Neural progenitor cell (in vitro differentiated cells): Measurements from ENCODE around the gene MAD1L1.

ENCODE experiments used
- EZH2 ChIP-seq: fragments of 200-600 bp; sonication (generic); IDR thresholded peaks from 2 replicates; pipeline ENCODE4 v1.6.1; 2017; ENCODE audit warnings: antibody characterized with exemption, mild to moderate bottlenecking, moderate library complexity
- EZH2phosphoT487 ChIP-seq: fragments of 200-600 bp; sonication (generic); IDR thresholded peaks from 2 replicates; pipeline ENCODE4 v1.6.1; 2017; ENCODE audit warnings: antibody characterized with exemption
- TF ChIP-seq, protein P1 (sequence below): fragments of 200-600 bp; sonication (generic); IDR thresholded peaks from 2 replicates; pipeline ENCODE4 v1.5.1; 2017; ENCODE audit warnings: antibody characterized with exemption, mild to moderate bottlenecking

DNA sequence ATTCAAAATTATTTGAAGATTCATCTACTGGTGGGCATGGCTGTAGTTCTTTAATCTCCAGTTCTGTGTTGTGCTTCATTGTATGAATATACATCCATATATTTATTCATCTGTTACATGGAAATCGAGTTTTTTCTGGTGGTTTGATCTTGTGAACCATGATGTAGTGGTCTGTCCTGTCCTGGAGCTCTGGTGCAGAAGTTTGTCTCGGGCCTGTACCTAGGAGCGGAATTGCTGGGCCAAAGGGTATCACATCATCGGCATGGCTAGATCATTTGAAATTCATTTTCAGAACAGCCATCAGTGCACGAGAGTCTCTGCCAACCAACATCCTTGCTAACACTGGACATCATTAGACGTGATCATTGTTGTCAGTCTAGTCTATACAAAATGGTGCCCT, 455.6 kb downstream of the MAD1L1 start:
- TF ChIP-seq, protein P1, sequence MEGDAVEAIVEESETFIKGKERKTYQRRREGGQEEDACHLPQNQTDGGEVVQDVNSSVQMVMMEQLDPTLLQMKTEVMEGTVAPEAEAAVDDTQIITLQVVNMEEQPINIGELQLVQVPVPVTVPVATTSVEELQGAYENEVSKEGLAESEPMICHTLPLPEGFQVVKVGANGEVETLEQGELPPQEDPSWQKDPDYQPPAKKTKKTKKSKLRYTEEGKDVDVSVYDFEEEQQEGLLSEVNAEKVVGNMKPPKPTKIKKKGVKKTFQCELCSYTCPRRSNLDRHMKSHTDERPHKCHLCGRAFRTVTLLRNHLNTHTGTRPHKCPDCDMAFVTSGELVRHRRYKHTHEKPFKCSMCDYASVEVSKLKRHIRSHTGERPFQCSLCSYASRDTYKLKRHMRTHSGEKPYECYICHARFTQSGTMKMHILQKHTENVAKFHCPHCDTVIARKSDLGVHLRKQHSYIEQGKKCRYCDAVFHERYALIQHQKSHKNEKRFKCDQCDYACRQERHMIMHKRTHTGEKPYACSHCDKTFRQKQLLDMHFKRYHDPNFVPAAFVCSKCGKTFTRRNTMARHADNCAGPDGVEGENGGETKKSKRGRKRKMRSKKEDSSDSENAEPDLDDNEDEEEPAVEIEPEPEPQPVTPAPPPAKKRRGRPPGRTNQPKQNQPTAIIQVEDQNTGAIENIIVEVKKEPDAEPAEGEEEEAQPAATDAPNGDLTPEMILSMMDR: no peak
- no peak for TF ChIP-seq EZH2phosphoT487
- TF ChIP-seq EZH2: no peak
